WI38 (cell line): Measurements from ENCODE around the gene PTTG1IP.

Experiments
- H3K4me3 ChIP-seq: 2 replicates; pipeline ENCODE4 v1.5.1; 2011; ENCODE audit warnings: low read depth, mild to moderate bottlenecking, control low read depth, low read length
- CTCF ChIP-seq: IDR thresholded peaks from 2 replicates; pipeline ENCODE4 v1.5.1; 2012; ENCODE audit warnings: low read depth, mild to moderate bottlenecking, control low read depth, low read length

Gene PTTG1IP

GRCh38 chr21:44911384-44912157 is 38.1 kb upstream of the PTTG1IP start:
- no peak overlapping the region for H3K4me3 ChIP-seq

GRCh38 chr21:44911068-44911383 is 37.5 kb upstream of the PTTG1IP start:
- H3K4me3 ChIP-seq: no peak overlapping the region
- TF ChIP-seq CTCF: no peak

More at GRCh38 chr21:44911384-44912157, 38.1 kb upstream of the PTTG1IP start:
- TF ChIP-seq CTCF: peak; percentile 31; the same call in 1 of the 2 replicates

DNA sequence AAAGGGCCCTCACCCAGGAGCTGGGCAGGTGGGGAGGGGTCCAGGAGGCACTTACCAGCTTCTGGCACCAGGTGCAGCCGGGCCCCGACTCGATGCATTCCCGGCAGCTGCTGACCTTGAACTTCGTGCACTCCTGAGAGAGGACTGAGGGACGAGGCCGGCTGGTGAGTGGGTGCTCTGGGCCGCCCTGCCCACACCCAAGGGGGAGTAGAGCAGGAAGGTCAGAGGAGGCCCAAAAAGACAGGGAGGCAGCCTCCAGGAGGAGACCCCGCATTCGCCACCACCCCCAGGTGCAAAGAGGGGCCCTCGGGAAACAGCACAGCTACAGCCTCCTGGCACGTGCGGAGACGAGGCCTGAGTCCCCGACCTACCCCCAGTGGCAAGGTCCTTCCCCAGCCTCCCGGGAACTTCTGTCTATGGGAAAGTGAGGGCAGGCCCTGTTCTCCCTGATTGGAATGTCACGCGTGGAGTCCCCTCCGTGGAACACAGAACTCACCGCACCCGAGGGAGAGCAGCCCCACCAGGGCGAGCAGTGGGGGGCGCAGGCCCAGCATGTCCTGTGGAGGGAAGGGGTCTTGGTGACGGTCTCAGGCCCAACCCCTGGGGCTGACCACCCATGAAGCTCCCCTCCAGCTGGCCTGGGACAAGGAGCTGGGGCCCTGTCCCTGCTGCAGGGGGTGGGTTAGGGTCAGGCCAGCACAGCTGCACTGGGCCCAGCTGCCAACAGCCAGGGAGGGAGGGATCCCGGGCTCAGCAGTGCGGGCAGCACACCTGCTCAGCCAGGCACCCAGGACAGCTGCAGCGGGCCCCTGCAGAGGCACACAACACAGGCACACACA is 37.0 kb upstream of the PTTG1IP start:
- no peak for TF ChIP-seq CTCF
- no peak overlapping the region for H3K4me3 ChIP-seq

DNA sequence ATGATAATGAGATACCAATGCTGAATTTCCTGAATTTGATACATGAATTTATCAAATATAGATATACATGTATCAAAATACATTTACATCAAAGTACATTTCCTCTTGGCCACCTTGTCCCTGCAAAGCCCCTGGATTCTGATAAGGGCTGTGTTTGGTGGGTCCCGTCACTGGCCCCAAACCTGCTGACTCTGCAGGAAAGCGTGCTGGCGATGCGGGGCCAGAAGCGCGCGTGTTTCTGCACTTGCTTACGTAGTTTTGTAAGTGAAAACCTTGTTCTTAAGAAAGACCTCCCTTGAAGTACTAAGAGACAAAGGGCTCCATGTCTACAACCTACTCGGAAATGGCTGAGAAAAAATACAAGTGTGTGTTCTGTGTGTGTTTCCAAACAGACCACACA is 36.2 kb upstream of the PTTG1IP start:
- no peak for TF ChIP-seq CTCF
- H3K4me3 ChIP-seq: no peak overlapping the region

GRCh38 chr21:44908908-44909307 is 35.4 kb upstream of the PTTG1IP start:
- no peak for TF ChIP-seq CTCF

DNA sequence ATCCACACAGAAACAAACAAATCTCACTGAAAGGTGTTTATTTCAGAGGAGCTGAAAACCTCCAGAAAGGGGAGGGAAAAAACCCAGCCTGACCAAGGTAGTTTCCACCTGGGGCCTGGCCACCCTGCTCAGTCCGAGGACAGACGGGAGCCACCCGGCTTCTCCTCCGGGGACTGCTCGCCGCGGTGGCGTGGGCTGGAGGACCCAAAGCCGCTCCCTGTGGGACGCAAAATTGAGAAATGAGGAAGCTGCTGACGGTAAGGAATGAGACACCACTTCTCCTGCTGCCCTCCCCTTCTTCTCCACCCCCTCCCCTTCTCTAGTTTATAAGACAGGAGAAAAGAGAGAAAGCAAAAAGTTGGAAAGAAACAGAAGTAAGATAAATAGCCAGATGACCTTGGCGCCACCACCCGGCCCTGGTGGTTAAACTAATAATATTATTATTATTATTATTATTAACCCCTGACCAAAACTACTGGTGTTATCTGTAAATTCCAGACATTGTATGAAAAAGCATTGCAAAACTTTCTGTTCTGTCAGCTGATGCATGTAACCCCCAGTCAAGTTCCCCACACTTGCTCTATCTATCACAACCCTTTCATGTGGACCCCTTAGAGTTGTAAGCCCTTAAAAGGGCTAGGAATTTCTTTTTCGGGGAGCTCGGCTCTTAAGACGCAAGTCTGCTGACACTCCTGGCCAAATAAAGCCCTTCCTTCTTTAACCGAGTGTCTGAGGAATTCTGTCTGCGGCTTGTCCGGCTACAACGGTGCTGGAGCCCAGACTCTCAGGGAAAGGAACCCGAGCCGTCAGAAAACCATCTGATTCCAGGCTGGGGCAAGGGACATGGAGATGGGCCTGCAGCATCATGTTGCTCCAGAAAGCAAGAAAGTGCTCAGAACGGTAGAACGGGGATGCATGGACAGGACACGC is 34.7 kb upstream of the PTTG1IP start:
- no peak overlapping the region for H3K4me3 ChIP-seq
- TF ChIP-seq CTCF: no peak

More at GRCh38 chr21:44908908-44909307, 35.4 kb upstream of the PTTG1IP start:
- H3K4me3 ChIP-seq: no peak overlapping the region
